Measurements from ENCODE around the gene ABCD3.

ABCD3 gene

GRCh38 chr1:94398356-94398755, 19.8 kb upstream of the ABCD3 start:
- no peak for DNase-seq (ENCODE audit: low read depth)
- H3K4me3 ChIP-seq (ENCODE audit: low read depth, low read length) = no peak overlapping the region
- no peak for TF ChIP-seq CTCF (IDR thresholded peaks at IDR 0.05; ENCODE audit: insufficient read depth, low read depth, low read length, missing control alignments)

DNA sequence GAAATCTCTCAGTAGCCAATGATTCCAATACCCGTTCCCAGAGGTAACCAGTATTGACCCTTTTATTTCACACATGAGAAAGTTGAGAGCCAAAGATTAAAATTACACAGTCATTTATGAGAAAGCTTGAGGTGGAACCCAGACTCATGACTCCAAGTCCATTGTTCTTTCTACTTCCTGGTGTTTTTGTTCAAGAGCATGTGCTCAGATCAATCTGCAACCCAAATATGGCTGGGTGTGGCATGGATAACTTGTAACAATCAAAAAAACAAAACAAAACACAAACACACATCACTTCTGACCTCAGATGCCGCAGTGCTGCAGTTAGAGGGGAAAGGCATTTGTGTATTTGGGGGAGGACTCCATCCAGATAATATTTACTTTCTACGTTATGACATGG, 18.7 kb upstream of the ABCD3 start:
- DNase-seq (ENCODE audit: low read depth) = no peak
- no peak for TF ChIP-seq CTCF (IDR thresholded peaks at IDR 0.05; ENCODE audit: insufficient read depth, low read depth, low read length, missing control alignments)
- H3K4me3 ChIP-seq (ENCODE audit: low read depth, low read length) = no peak overlapping the region

- H3K4me3 ChIP-seq (ENCODE audit: low read depth, low read length) = no peak overlapping the region
- no peak for DNase-seq (ENCODE audit: low read depth)
- TF ChIP-seq CTCF (IDR thresholded peaks at IDR 0.05; ENCODE audit: insufficient read depth, low read depth, low read length, missing control alignments) = no peak
Measured at GRCh38 chr1:94401206-94401605, 17.0 kb upstream of the ABCD3 start.

- H3K4me3 ChIP-seq (ENCODE audit: low read depth, low read length) = no peak overlapping the region
- DNase-seq (ENCODE audit: low read depth) = no peak
- no peak for TF ChIP-seq CTCF (IDR thresholded peaks at IDR 0.05; ENCODE audit: insufficient read depth, low read depth, low read length, missing control alignments)
Measured at GRCh38 chr1:94406446-94406845, 11.7 kb upstream of the ABCD3 start.

- DNase-seq (ENCODE audit: low read depth) = no peak
- TF ChIP-seq CTCF (IDR thresholded peaks at IDR 0.05; ENCODE audit: insufficient read depth, low read depth, low read length, missing control alignments) = no peak
- H3K4me3 ChIP-seq (ENCODE audit: low read depth, low read length) = no peak overlapping the region
Measured at GRCh38 chr1:94408104-94408830, 9.9 kb upstream of the ABCD3 start.

DNA sequence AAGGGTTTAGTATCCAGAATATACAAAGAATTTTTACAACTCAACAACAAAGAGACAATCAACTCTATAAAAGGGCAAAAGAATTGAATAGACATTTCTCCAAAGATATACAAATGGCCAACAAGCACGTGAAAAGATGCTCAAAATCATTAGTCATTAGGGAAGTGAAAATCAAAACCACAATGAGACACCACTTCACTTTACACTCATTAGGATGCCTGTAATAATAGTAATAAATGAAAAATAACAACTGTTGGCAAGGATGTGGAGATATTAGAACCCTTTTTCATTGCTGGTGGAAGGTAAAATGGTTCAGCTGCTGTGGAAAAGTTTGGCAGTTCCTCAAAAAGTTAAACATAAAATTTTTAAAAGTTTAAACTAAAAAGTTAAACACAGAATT, 7.0 kb upstream of the ABCD3 start:
- no peak overlapping the region for H3K4me3 ChIP-seq (ENCODE audit: low read depth, low read length)
- no peak for TF ChIP-seq CTCF (IDR thresholded peaks at IDR 0.05; ENCODE audit: insufficient read depth, low read depth, low read length, missing control alignments)
- peak; percentile 40 for DNase-seq (ENCODE audit: low read depth)

- no peak for TF ChIP-seq CTCF (IDR thresholded peaks at IDR 0.05; ENCODE audit: insufficient read depth, low read depth, low read length, missing control alignments)
- H3K4me3 ChIP-seq (ENCODE audit: low read depth, low read length) = no peak overlapping the region
- no peak for DNase-seq (ENCODE audit: low read depth)
Measured at GRCh38 chr1:94413311-94413710, 4.9 kb upstream of the ABCD3 start.
